ENCODE data around the gene LAMC2. TPM values are rescaled to one million over a fixed set of nuclear protein-coding genes. Genes with fewer than 3 reads are reported as not detected.

LAMC2 gene
- total and polyA plus RNA-seq, 2 of the 8 experiments (the other 6 are each of a cell fraction or from before 2014, with no cell fraction given) = 4.6 to 12.9 TPM

GRCh38 chr1:183164340-183164739, 21.7 kb upstream of the LAMC2 start:
- peak; percentile 62 for FAIRE-seq

More at GRCh38 chr1:183164340-183164739, 21.7 kb upstream of the LAMC2 start:
- Histone ChIP-seq H3K4me3 (ENCODE audit: extremely low read depth in 1 of 4, insufficient read depth in 2 of 4, low read depth in 3 of 4, low read length in 4 of 4) (no peak overlapping the region), H3K36me3 (ENCODE audit: control insufficient read depth in 2 of 4, insufficient read depth in 4 of 4, low read length in 3 of 4) (no peaks in the 10 kb centered on the region), H3K14ac (ENCODE audit: insufficient read length) (no peak overlapping the region), H3K79me2 (ENCODE audit: control insufficient read depth in 1 of 2, insufficient read depth in 2 of 2, low read length in 2 of 2) (no peaks in the 10 kb centered on the region), H3K27ac (ENCODE audit: low read depth, low read length) (no peak overlapping the region), H4K20me1 (replicated peaks in 1 of 2; ENCODE audit: control insufficient read depth in 1 of 2, insufficient read depth in 2 of 2, low read length in 2 of 2) (no peaks in the 10 kb centered on the region), H2AK5ac (ENCODE audit: low read depth, low read length) (no peak overlapping the region), H2BK5ac (ENCODE audit: low read depth, low read length) (no peak overlapping the region), H3K4ac (replicated peaks; ENCODE audit: insufficient read length, low read depth, low read length) (no peak overlapping the region), H3K4me2 (ENCODE audit: insufficient read depth in 1 of 2, low read depth in 2 of 2, low read length in 2 of 2) (no peak overlapping the region), H3K56ac (replicated peaks; ENCODE audit: insufficient read length, low read depth, low read length) (no peak overlapping the region), H4K5ac (ENCODE audit: insufficient read length, low read depth, low read length) (no peak overlapping the region), H4K8ac (ENCODE audit: extremely low read depth, insufficient read depth, low read length) (no peak overlapping the region), H3K9me3 (ENCODE audit: insufficient read depth in 2 of 2, low read depth in 1 of 2, low read length in 1 of 2) (no peaks in the 10 kb centered on the region), H3K27me3 (replicated peaks in 1 of 4; ENCODE audit: control insufficient read depth in 3 of 4, extremely low read depth in 1 of 4, insufficient read depth in 3 of 4, low read length in 3 of 4) (no peaks in the 10 kb centered on the region), H3K23me2 (ENCODE audit: low read depth, low read length) (no peaks in the 10 kb centered on the region), H3K79me1 (ENCODE audit: low read depth, low read length) (no peaks in the 10 kb centered on the region), H2BK20ac (ENCODE audit: low read length) (no peak overlapping the region), H3K23ac (ENCODE audit: insufficient read length) (no peak overlapping the region), H2BK15ac (ENCODE audit: low read length) (no peak overlapping the region), H4K91ac (replicated peaks; ENCODE audit: insufficient read length, low read length) (no peak overlapping the region), H2AFZ (ENCODE audit: low read length) (no peak overlapping the region), H3K4me1 (replicated peaks in 1 of 4; ENCODE audit: control insufficient read depth in 3 of 4, insufficient read depth in 4 of 4, low read length in 3 of 4) (peaks cover 0 to 5% (median 2%) of the 10 kb centered on the region in 4 experiments; a peak in 5 of 7 replicates), H3K18ac (ENCODE audit: extremely low read depth, low read length) (no peak overlapping the region), H2BK12ac (ENCODE audit: low read depth, low read length) (no peak overlapping the region), H2BK120ac (replicated peaks; ENCODE audit: low read depth, low read length) (no peak overlapping the region), H3K9ac (replicated peaks in 1 of 4; ENCODE audit: extremely low read depth in 1 of 4, low read depth in 3 of 4, low read length in 3 of 4) (no peak overlapping the region)
- peak in 1 of 2 experiments; percentile 44 for DNase-seq (ENCODE audit: low read depth in 1 of 2, low spot score in 2 of 2)
- ChIA-PET CTCF (ENCODE audit: partially characterized antibody) (interaction anchor here (1.9 kb wide), 1 partner anchor 66 kb away, joined by 5 read pairs; no protein-coding TSS in a partner anchor), POLR2A (ENCODE audit: partially characterized antibody) (no interaction called here)
- TF ChIP-seq CEBPB (IDR thresholded peaks at IDR 0.05; ENCODE audit: low read depth, low read length) (0 out of 2 replicates have a peak, but pooled peaks have one; percentile 17), EGR1 (IDR thresholded peaks at IDR 0.05; ENCODE audit: borderline replicate concordance, low read depth, low read length) (peak; percentile 22; the same call in 1 of the 2 replicates), JUN (IDR thresholded peaks at IDR 0.05; ENCODE audit: low read depth, low read length) (peak; percentile 96), TEAD4 (IDR thresholded peaks at IDR 0.05; ENCODE audit: low read depth, low read length) (peak; percentile 95), JUND (IDR thresholded peaks at IDR 0.05; ENCODE audit: low read length) (peak; percentile 94), SP1 (IDR thresholded peaks at IDR 0.05; ENCODE audit: low read depth, low read length) (peak; percentile 40; the same call in 1 of the 2 replicates), ATF2 (IDR thresholded peaks at IDR 0.05; ENCODE audit: low read length) (0 out of 2 replicates have a peak, but pooled peaks have one; percentile 44), EP300 (IDR thresholded peaks at IDR 0.05; ENCODE audit: borderline replicate concordance in 1 of 2, low read depth in 2 of 2, low read length in 2 of 2) (no peak), CBX8 (IDR thresholded peaks at IDR 0.05; ENCODE audit: borderline replicate concordance, low read depth, low read length) (no peak)
- 55% methylated on average over 1 of the region's 1 CpG; no CpG with 5 or more reads in 1 of the 2 experiments for WGBS, 2 experiments (ENCODE audit: extremely low coverage in 1 of 2, insufficient coverage in 1 of 2, insufficient read length in 1 of 2, insufficient replicate concordance in 2 of 2, low coverage in 1 of 2, low lambda C conversion rate in 2 of 2, missing lambda C conversion rate in 1 of 2)
